Activated B cell treated with CpG ODN at 0.5 μM for 24 hours (primary cell): Measurements from ENCODE around the gene SPRED2. TPM values are rescaled to one million over a fixed set of nuclear protein-coding genes. Genes with fewer than 3 reads are reported as not detected.

Experiments
- ATAC-seq: fragments of 200-7000 bp; cut with Tn5 transposase; one replicate; pipeline ENCODE4 v1.10.0; 2021; ENCODE audit warnings: low read depth, mild to moderate bottlenecking, moderate library complexity
- CTCF ChIA-PET: fragments of 350-600 bp; sonication (Branson Sonifier 250); formaldehyde crosslinking; loops from one replicate; lab custom pipeline; 2021; ENCODE audit warnings: antibody characterized with exemption; lab: Charles Lee
- POLR2A ChIA-PET: fragments of 350-600 bp; sonication (Branson Sonifier 250); formaldehyde crosslinking; loops from one replicate; lab custom pipeline; 2021; ENCODE audit warnings: antibody characterized with exemption; lab: Charles Lee
- DNase-seq: peaks from one replicate; pipeline ENCODE4 v3.0.0; 2022
- H3K27ac Mint-ChIP-seq: one replicate; pipeline ENCODE4 v1.8.0; 2020; ENCODE audit warnings: mixed read lengths
- H3K27me3 Mint-ChIP-seq: one replicate; pipeline ENCODE4 v1.8.0; 2021; ENCODE audit warnings: mixed read lengths
- H3K36me3 Mint-ChIP-seq: one replicate; pipeline ENCODE4 v1.8.0; 2021; ENCODE audit warnings: low read depth, mixed read lengths
- H3K4me1 Mint-ChIP-seq: one replicate; pipeline ENCODE4 v1.8.0; 2021; ENCODE audit warnings: mixed read lengths
- H3K4me3 Mint-ChIP-seq: one replicate; pipeline ENCODE4 v1.8.0; 2020; ENCODE audit warnings: mild to moderate bottlenecking, mixed read lengths
- H3K9me3 Mint-ChIP-seq: one replicate; pipeline ENCODE4 v1.8.0; 2020; ENCODE audit warnings: mixed read lengths
- intact Hi-C: fragments of 100-400 bp; cut with micrococcal nuclease; formaldehyde crosslinking; loops from one replicate; pipeline ENCODE4 v1.15.1; 2024
- total RNA-seq: library from RNA; stranded (reverse); gene quantifications from 2 replicates; pipeline ENCODE4 v1.2.3, GENCODE V29; 2022
- TF ChIP-seq, protein P1 (sequence below): fragments of 200-600 bp; IDR thresholded peaks from one replicate; pipeline ENCODE4 v1.8.0; 2022; ENCODE audit warnings: antibody characterized with exemption, mild to moderate bottlenecking

Gene SPRED2
- total RNA-seq, 1 donor from 2014 or later = 2.5 TPM

DNA sequence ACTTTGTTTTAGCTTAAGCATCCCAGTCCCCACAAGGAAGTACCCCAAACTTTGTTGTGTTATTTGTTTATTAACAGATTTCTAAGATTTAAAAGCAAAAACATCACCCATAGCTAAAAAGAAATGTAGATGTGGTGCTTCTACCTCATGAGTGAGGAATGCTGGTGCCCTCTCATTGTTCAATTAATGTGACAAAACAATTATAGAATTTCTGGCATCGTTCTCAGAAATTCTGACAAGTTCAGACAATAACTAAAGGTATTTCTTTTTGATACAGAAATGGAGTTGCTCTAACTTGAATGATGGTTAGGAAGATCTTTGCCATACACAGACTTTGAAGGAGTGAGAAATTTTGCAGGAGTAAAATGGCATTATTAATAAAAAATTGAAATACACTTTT, 42.9 kb downstream of the SPRED2 start:
- peaks cover 10% of the 10 kb centered on the region for H3K27me3 Mint-ChIP-seq
- ATAC-seq = no peak
- CTCF ChIA-PET = no interaction called here
- peak overlapping the region; percentile 4 for H3K4me3 Mint-ChIP-seq
- intact Hi-C loops = no loop called here
- H3K36me3 Mint-ChIP-seq = no peaks in the 10 kb centered on the region
- no peaks in the 10 kb centered on the region for H3K9me3 Mint-ChIP-seq
- POLR2A ChIA-PET = interaction anchor here (1.0 kb wide), 1 partner anchor 162 kb away, joined by 3 read pairs; the partner anchor contains the start of gene ACTR2
- no peak for DNase-seq
- TF ChIP-seq, protein P1, sequence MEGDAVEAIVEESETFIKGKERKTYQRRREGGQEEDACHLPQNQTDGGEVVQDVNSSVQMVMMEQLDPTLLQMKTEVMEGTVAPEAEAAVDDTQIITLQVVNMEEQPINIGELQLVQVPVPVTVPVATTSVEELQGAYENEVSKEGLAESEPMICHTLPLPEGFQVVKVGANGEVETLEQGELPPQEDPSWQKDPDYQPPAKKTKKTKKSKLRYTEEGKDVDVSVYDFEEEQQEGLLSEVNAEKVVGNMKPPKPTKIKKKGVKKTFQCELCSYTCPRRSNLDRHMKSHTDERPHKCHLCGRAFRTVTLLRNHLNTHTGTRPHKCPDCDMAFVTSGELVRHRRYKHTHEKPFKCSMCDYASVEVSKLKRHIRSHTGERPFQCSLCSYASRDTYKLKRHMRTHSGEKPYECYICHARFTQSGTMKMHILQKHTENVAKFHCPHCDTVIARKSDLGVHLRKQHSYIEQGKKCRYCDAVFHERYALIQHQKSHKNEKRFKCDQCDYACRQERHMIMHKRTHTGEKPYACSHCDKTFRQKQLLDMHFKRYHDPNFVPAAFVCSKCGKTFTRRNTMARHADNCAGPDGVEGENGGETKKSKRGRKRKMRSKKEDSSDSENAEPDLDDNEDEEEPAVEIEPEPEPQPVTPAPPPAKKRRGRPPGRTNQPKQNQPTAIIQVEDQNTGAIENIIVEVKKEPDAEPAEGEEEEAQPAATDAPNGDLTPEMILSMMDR = no peak
- H3K4me1 Mint-ChIP-seq = peaks cover 55% of the 10 kb centered on the region
- peak overlapping the region; percentile 80 for H3K27ac Mint-ChIP-seq

DNA sequence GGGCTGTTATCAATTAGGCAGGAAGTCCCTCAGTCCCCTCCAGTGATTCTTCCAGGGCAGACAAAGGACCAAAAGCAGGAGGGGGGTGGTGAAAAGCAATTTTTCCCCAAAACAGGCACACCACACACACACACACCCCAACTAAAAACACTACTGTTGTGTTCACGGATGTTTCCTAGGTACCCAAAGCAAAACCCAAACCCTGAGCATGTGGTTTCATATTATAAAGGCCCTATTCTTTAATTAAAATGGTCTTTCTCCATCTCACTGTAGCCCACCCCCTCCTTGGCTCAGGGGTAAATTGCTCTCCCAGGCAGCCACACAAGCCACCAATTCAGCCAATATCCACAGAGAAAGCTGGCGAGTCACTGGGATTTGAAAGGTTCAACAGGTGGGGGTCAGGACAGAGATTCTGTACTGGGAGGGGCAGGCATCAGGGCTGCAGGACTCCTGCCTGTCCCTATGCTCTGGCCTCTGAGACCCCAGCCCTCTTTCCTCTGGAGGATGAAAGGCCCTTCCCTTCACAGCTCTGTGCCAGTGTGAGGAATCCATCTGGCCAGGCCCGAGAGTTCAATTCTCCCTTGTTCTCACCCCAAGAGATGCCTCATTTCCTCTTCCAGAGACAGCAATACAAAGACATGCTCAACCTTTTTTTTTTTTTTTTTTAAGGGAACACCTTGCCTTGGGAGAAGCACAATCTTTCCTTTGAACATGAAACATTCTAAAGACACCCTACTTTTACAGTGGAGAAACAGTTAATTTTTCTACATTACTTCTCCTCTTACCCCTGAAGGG, 43.6 kb downstream of the SPRED2 start:
- intact Hi-C loops = no loop called here
- no peaks in the 10 kb centered on the region for H3K36me3 Mint-ChIP-seq
- H3K27me3 Mint-ChIP-seq = peaks cover 5% of the 10 kb centered on the region
- TF ChIP-seq, protein P1 = no peak
- ChIA-PET POLR2A (interaction anchor here (1.0 kb wide), 1 partner anchor 161 kb away, joined by 3 read pairs; the partner anchor contains the start of gene ACTR2), CTCF (no interaction called here)
- no peaks in the 10 kb centered on the region for H3K9me3 Mint-ChIP-seq
- ATAC-seq (no peak), DNase-seq (no peak)
- peak overlapping the region; percentile 20 for H3K4me3 Mint-ChIP-seq
- H3K4me1 Mint-ChIP-seq = peaks cover 54% of the 10 kb centered on the region
- H3K27ac Mint-ChIP-seq = peak overlapping the region; percentile 78

DNA sequence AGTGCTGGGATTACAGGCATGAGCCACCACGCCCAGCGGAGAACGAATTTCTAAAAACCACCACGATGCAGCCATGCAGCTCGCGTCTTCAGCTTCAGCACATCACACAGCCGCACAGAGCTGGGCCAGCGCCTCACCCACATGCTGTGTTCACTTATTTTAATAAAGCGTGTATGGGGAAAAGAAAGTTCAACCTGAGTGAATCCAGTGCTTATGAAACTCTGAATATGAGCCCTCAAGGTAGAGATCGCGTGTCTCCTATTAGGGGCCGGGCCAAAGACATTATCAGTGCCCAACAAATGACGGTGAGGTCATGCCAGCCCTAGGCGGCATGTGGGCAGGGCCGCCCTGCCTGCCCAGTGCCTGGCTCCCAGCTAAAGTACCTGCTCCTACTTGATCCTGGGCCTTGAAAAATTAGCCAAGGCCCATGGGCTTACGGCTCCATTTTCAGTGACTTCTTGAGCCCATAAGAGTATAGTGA, 44.3 kb downstream of the SPRED2 start:
- H3K4me1 Mint-ChIP-seq = peaks cover 57% of the 10 kb centered on the region
- DNase-seq (no peak), ATAC-seq (peak; percentile 72)
- ChIA-PET POLR2A (interaction anchor here (0.6 to 1.0 kb wide), 2 partner anchors 9 to 161 kb away, joined by 4 read pairs; partner anchors contain the start of gene ACTR2), CTCF (no interaction called here)
- H3K9me3 Mint-ChIP-seq = no peaks in the 10 kb centered on the region
- peaks cover 3% of the 10 kb centered on the region for H3K27me3 Mint-ChIP-seq
- H3K36me3 Mint-ChIP-seq = no peaks in the 10 kb centered on the region
- intact Hi-C loops = no loop called here
- peak overlapping the region; percentile 20 for H3K4me3 Mint-ChIP-seq
- TF ChIP-seq, protein P1 = no peak
- H3K27ac Mint-ChIP-seq = peak overlapping the region; percentile 78

DNA sequence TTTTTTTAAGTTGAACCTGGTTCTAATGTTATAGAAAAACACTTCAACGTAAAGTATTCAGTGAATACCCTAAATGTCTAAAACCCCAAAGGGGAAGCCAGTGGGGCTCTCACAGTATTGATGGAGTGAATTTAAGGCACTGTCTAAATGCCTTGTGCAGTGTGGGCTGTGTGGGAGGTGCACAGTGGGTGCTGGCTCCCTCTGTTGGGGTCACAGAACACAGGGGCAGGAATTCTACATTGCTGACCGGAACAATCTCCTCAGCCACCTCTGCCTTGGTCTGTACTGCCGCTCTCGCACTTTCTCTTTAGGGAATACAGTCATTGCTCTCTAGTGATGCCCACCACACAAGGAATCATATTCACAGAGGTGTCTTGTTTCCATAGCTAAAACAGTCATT, 45.4 kb downstream of the SPRED2 start:
- H3K27ac Mint-ChIP-seq = no peak overlapping the region
- ChIA-PET POLR2A (interaction anchor here (1.0 kb wide), 1 partner anchor 10 kb away, joined by 4 read pairs; no protein-coding TSS in a partner anchor), CTCF (no interaction called here)
- ATAC-seq (no peak), DNase-seq (no peak)
- peaks cover 3% of the 10 kb centered on the region for H3K27me3 Mint-ChIP-seq
- H3K4me1 Mint-ChIP-seq = peaks cover 68% of the 10 kb centered on the region
- H3K36me3 Mint-ChIP-seq = no peaks in the 10 kb centered on the region
- H3K9me3 Mint-ChIP-seq = no peaks in the 10 kb centered on the region
- intact Hi-C loops = no loop called here
- no peak overlapping the region for H3K4me3 Mint-ChIP-seq
- TF ChIP-seq, protein P1 = no peak

DNA sequence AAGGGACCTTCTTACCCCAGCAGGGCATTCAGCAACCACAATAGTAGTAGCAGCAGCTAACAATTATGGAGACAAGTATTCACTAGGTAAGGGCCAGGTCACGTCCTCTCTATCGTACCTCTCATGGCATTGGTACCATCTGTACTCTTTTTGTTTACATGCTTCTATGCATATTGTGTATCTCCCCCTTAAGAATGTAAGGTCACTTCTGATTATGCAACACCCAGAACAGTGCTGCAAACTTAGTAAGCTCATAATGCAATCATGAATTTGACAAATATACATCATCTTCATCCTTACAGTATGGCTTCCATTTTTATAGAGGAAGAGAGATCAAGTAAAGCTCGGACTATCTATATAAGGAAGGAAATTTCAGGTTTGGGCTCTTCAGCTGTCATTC, 46.1 kb downstream of the SPRED2 start:
- no peaks in the 10 kb centered on the region for H3K9me3 Mint-ChIP-seq
- H3K27ac Mint-ChIP-seq = no peak overlapping the region
- ChIA-PET POLR2A (no interaction called here), CTCF (no interaction called here)
- peaks cover 72% of the 10 kb centered on the region for H3K4me1 Mint-ChIP-seq
- ATAC-seq (no peak), DNase-seq (no peak)
- TF ChIP-seq, protein P1 = no peak
- H3K27me3 Mint-ChIP-seq = peaks cover 3% of the 10 kb centered on the region
- no peak overlapping the region for H3K4me3 Mint-ChIP-seq
- intact Hi-C loops = no loop called here
- H3K36me3 Mint-ChIP-seq = no peaks in the 10 kb centered on the region
